ENCODE measurements around the gene ZDHHC11B.
"Not testable (repeated sequence)": the region's sequence is repeated elsewhere in the genome, so short reads cannot be mapped to it uniquely, and the experiment has no call there.

- TF ChIP-seq POLR2A (IDR thresholded peaks at IDR 0.05; ENCODE audit: low read length); GATA1 (IDR thresholded peaks at IDR 0.05; ENCODE audit: low read depth, low read length): not testable (repeated sequence)
Observed at GRCh38 chr5:762996-763395, 21.5 kb downstream of the ZDHHC11B start.

Measured in erythroblast (primary cell).